ENCODE data around the gene CNTN4.

Gene CNTN4

GRCh38 chr3:2597615-2598014 lies 498.9 kb downstream of the CNTN4 start:
- DNase-seq (ENCODE audit: low read depth): no peak

- DNase-seq (ENCODE audit: low read depth): no peak
These were observed 500.8 kb downstream of the CNTN4 start for GRCh38 chr3:2599471-2599870.

GRCh38 chr3:2603692-2604289 lies 505.1 kb downstream of the CNTN4 start:
- DNase-seq (ENCODE audit: low read depth): no peak

- DNase-seq (ENCODE audit: low read depth): no peak
These were observed 515.9 kb downstream of the CNTN4 start for GRCh38 chr3:2614578-2614977.

- no peak for DNase-seq (ENCODE audit: low read depth)
These were observed 516.4 kb downstream of the CNTN4 start for GRCh38 chr3:2615080-2615479.

- DNase-seq (ENCODE audit: low read depth): no peak
These were observed 524.8 kb downstream of the CNTN4 start for GRCh38 chr3:2623436-2623835.

- DNase-seq (ENCODE audit: low read depth): no peak
These were observed 529.5 kb downstream of the CNTN4 start for GRCh38 chr3:2628117-2628516.

- DNase-seq (ENCODE audit: low read depth): no peak
These were observed 536.8 kb downstream of the CNTN4 start for GRCh38 chr3:2635511-2635910.

GRCh38 chr3:2643606-2644005 lies 544.9 kb downstream of the CNTN4 start:
- DNase-seq (ENCODE audit: low read depth): no peak

GRCh38 chr3:2645001-2645400 lies 546.3 kb downstream of the CNTN4 start:
- DNase-seq (ENCODE audit: low read depth): no peak

GRCh38 chr3:2650746-2651145 lies 552.1 kb downstream of the CNTN4 start:
- DNase-seq (ENCODE audit: low read depth): no peak

GRCh38 chr3:2652386-2652785 lies 553.7 kb downstream of the CNTN4 start:
- DNase-seq (ENCODE audit: low read depth): no peak

- DNase-seq (ENCODE audit: low read depth): no peak
These were observed 555.0 kb downstream of the CNTN4 start for GRCh38 chr3:2653706-2654105.

- no peak for DNase-seq (ENCODE audit: low read depth)
These were observed 556.6 kb downstream of the CNTN4 start for GRCh38 chr3:2655229-2655701.

GRCh38 chr3:2656806-2657777 lies 558.4 kb downstream of the CNTN4 start:
- no peak for DNase-seq (ENCODE audit: low read depth)

- no peak for DNase-seq (ENCODE audit: low read depth)
These were observed 559.3 kb downstream of the CNTN4 start for GRCh38 chr3:2657971-2658370.

GRCh38 chr3:2659896-2660295 lies 561.2 kb downstream of the CNTN4 start:
- no peak for DNase-seq (ENCODE audit: low read depth)

GRCh38 chr3:2661078-2661477 lies 562.4 kb downstream of the CNTN4 start:
- DNase-seq (ENCODE audit: low read depth): no peak

GRCh38 chr3:2677501-2677900 lies 578.8 kb downstream of the CNTN4 start:
- DNase-seq (ENCODE audit: low read depth): no peak

GRCh38 chr3:2680236-2680635 lies 581.6 kb downstream of the CNTN4 start:
- DNase-seq (ENCODE audit: low read depth): no peak

- DNase-seq (ENCODE audit: low read depth): no peak
These were observed 585.4 kb downstream of the CNTN4 start for GRCh38 chr3:2684046-2684445.

- DNase-seq (ENCODE audit: low read depth): no peak
These were observed 588.3 kb downstream of the CNTN4 start for GRCh38 chr3:2686816-2687502.

- DNase-seq (ENCODE audit: low read depth): no peak
These were observed 598.9 kb downstream of the CNTN4 start for GRCh38 chr3:2697589-2697988.

Data from activated T-helper 1 cell treated with Interleukin-2 at 50 U/mL for 16 hours (primary cell).